CD4-positive, CD25-positive, alpha-beta regulatory T cell (primary cell): ENCODE results near the gene RTF2. TPM values are rescaled to one million over a fixed set of nuclear protein-coding genes. Genes with fewer than 3 reads are reported as not detected.
A peak's percentile ranks its signal among the peaks of the same experiment; 100 is the strongest.
"Not testable (repeated sequence)": the region's sequence is repeated elsewhere in the genome, so short reads cannot be mapped to it uniquely, and the experiment has no call there.

Experiments used
- ATAC-seq, 2 donors: fragments of 150-1000 bp; cut with Tn5 transposase; one replicate each; pipeline ENCODE4 v1.10.0; 2021; ENCODE audit warnings: low read depth in 2 of 2, moderate number of reproducible peaks in 2 of 2, moderate library complexity in 1 of 2
- DNase-seq, 3 donors: peaks; one replicate each; pipeline versions ENCODE4 v3.0.0 to v3.0.0-alpha.2; 2012 to 2022; ENCODE audit warnings: mixed read lengths in 1 of 3
- H3K27ac ChIP-seq: one replicate; pipeline ENCODE4 v1.7.0; 2013; ENCODE audit warnings: mild to moderate bottlenecking, low read length; ENCODE audit not compliant: insufficient read depth, poor library complexity, severe bottlenecking
- H3K27me3 ChIP-seq: one replicate; pipeline ENCODE4 v1.7.0; 2013; ENCODE audit warnings: low read length; ENCODE audit not compliant: control insufficient read depth, insufficient read depth
- H3K36me3 ChIP-seq: one replicate; pipeline ENCODE4 v1.7.0; 2013; ENCODE audit warnings: mild to moderate bottlenecking, low read length, moderate library complexity; ENCODE audit not compliant: control insufficient read depth, insufficient read depth
- H3K4me1 ChIP-seq: 2 replicates; pipeline ENCODE4 v1.7.0; 2013; ENCODE audit warnings: mild to moderate bottlenecking, low read length; ENCODE audit not compliant: insufficient read depth, control insufficient read depth, poor library complexity, severe bottlenecking
- H3K4me3 ChIP-seq: one replicate; pipeline ENCODE4 v1.7.0; 2013; ENCODE audit warnings: low read depth, mild to moderate bottlenecking, low read length, moderate library complexity
- H3K9me3 ChIP-seq, 2 experiments: 1 replicate in 1 of 2; 2 replicates in 1 of 2; pipeline ENCODE4 v1.7.0; 2013; ENCODE audit warnings: low read length in 2 of 2, mild to moderate bottlenecking in 1 of 2, moderate library complexity in 1 of 2; ENCODE audit not compliant: control insufficient read depth in 2 of 2
- H3K27ac Mint-ChIP-seq, 3 donors: one replicate each; pipeline ENCODE4 v1.8.0; 2020 to 2022; ENCODE audit warnings: mild to moderate bottlenecking in 3 of 3, mixed read lengths in 3 of 3, moderate library complexity in 2 of 3
- H3K27me3 Mint-ChIP-seq: one replicate; pipeline ENCODE4 v1.8.0; 2022; ENCODE audit warnings: mild to moderate bottlenecking, mixed read lengths
- H3K36me3 Mint-ChIP-seq: one replicate; pipeline ENCODE4 v1.8.0; 2020; ENCODE audit warnings: mixed read lengths
- H3K4me1 Mint-ChIP-seq, 4 donors: one replicate each; pipeline ENCODE4 v1.8.0; 2020 to 2022; ENCODE audit warnings: mixed read lengths in 4 of 4, mild to moderate bottlenecking in 1 of 4
- H3K4me3 Mint-ChIP-seq, 4 donors: one replicate each; pipeline ENCODE4 v1.8.0; 2020 to 2022; ENCODE audit warnings: mild to moderate bottlenecking in 4 of 4, mixed read lengths in 4 of 4, moderate library complexity in 3 of 4
- H3K9me3 Mint-ChIP-seq, 7 donors: one replicate each; pipeline ENCODE4 v1.8.0; 2020 to 2022; ENCODE audit warnings: mixed read lengths in 7 of 7, mild to moderate bottlenecking in 3 of 7, moderate library complexity in 2 of 7
- polyA plus RNA-seq, 4 donors: library from polyadenylated mRNA; unstranded; fragments of 300-500 nt; fragmentation: Illumina TruSeq; gene quantifications; one replicate each; pipeline ENCODE4 v1.2.3, GENCODE V29; 2021
- total RNA-seq: library from RNA; stranded (reverse); gene quantifications from one replicate; pipeline ENCODE4 v1.2.3, GENCODE V29; 2022

RTF2 gene
- total and polyA plus RNA-seq, 5 donors from 2014 or later, result 74.3 to 133 (median 121) TPM

GRCh38 chr20:56554869-56555268 lies 86.4 kb downstream of the RTF2 start:
- H3K27me3 ChIP-seq, result no peaks in the 10 kb centered on the region
- H3K36me3 ChIP-seq, result no peaks in the 10 kb centered on the region
- H3K4me3 Mint-ChIP-seq, result no peak overlapping the region
- no peaks in the 10 kb centered on the region for H3K4me1 ChIP-seq
- peak in 1 of 3 donors; percentile 50 for DNase-seq
- no peaks in the 10 kb centered on the region for H3K9me3 ChIP-seq
- no peak overlapping the region for H3K27ac ChIP-seq
- no peak overlapping the region for H3K4me3 ChIP-seq
- H3K36me3 Mint-ChIP-seq, result no peaks in the 10 kb centered on the region
- no peaks in the 10 kb centered on the region for H3K27me3 Mint-ChIP-seq
- no peaks in the 10 kb centered on the region for H3K9me3 Mint-ChIP-seq
- ATAC-seq, result no peak
- H3K27ac Mint-ChIP-seq, result no peak overlapping the region
- peaks cover 0 to 4% (median 0%) of the 10 kb centered on the region in 4 donors for H3K4me1 Mint-ChIP-seq

GRCh38 chr20:56558968-56559367 lies 90.5 kb downstream of the RTF2 start:
- no peaks in the 10 kb centered on the region for H3K9me3 Mint-ChIP-seq
- H3K4me1 ChIP-seq, result no peaks in the 10 kb centered on the region
- H3K36me3 Mint-ChIP-seq, result no peaks in the 10 kb centered on the region
- H3K4me3 ChIP-seq, result no peak overlapping the region
- ATAC-seq, result no peak
- H3K4me3 Mint-ChIP-seq, result no peak overlapping the region
- no peaks in the 10 kb centered on the region for H3K27me3 Mint-ChIP-seq
- no peak for DNase-seq
- H3K27me3 ChIP-seq, result no peaks in the 10 kb centered on the region
- no peaks in the 10 kb centered on the region for H3K36me3 ChIP-seq
- H3K27ac ChIP-seq, result no peak overlapping the region
- H3K27ac Mint-ChIP-seq, result no peak overlapping the region
- peaks cover 0 to 1% (median 0%) of the 10 kb centered on the region in 4 donors for H3K4me1 Mint-ChIP-seq
- H3K9me3 ChIP-seq, result no peaks in the 10 kb centered on the region

- H3K4me1 ChIP-seq, H3K4me3 Mint-ChIP-seq, H3K9me3 Mint-ChIP-seq, H3K36me3 Mint-ChIP-seq, H3K27ac Mint-ChIP-seq, H3K27ac ChIP-seq, DNase-seq, H3K9me3 ChIP-seq, H3K4me1 Mint-ChIP-seq, H3K27me3 ChIP-seq, H3K27me3 Mint-ChIP-seq, ATAC-seq, H3K36me3 ChIP-seq, H3K4me3 ChIP-seq: not testable (repeated sequence)
These were observed 96.1 kb downstream of the RTF2 start for GRCh38 chr20:56564526-56564925.

GRCh38 chr20:56565511-56565910 lies 97.1 kb downstream of the RTF2 start:
- no peak overlapping the region for H3K27ac ChIP-seq
- no peak for DNase-seq
- no peaks in the 10 kb centered on the region for H3K27me3 Mint-ChIP-seq
- no peaks in the 10 kb centered on the region for H3K9me3 Mint-ChIP-seq
- no peaks in the 10 kb centered on the region for H3K4me1 ChIP-seq
- H3K36me3 Mint-ChIP-seq, result no peaks in the 10 kb centered on the region
- H3K36me3 ChIP-seq, result no peaks in the 10 kb centered on the region
- H3K27me3 ChIP-seq, result no peaks in the 10 kb centered on the region
- no peaks in the 10 kb centered on the region for H3K4me1 Mint-ChIP-seq
- no peak overlapping the region for H3K27ac Mint-ChIP-seq
- no peak for ATAC-seq
- H3K4me3 Mint-ChIP-seq, result no peak overlapping the region
- H3K4me3 ChIP-seq, result no peak overlapping the region
- H3K9me3 ChIP-seq, result no peaks in the 10 kb centered on the region

GRCh38 chr20:56566621-56567020 lies 98.2 kb downstream of the RTF2 start:
- no peak overlapping the region for H3K4me3 ChIP-seq
- ATAC-seq, result no peak
- H3K36me3 Mint-ChIP-seq, result no peaks in the 10 kb centered on the region
- no peaks in the 10 kb centered on the region for H3K27me3 ChIP-seq
- no peak for DNase-seq
- H3K4me3 Mint-ChIP-seq, result no peak overlapping the region
- no peak overlapping the region for H3K27ac Mint-ChIP-seq
- no peak overlapping the region for H3K27ac ChIP-seq
- no peaks in the 10 kb centered on the region for H3K4me1 ChIP-seq
- H3K4me1 Mint-ChIP-seq, result no peaks in the 10 kb centered on the region
- no peaks in the 10 kb centered on the region for H3K27me3 Mint-ChIP-seq
- H3K36me3 ChIP-seq, result no peaks in the 10 kb centered on the region
- H3K9me3 ChIP-seq, result no peaks in the 10 kb centered on the region
- H3K9me3 Mint-ChIP-seq, result peaks cover 0 to 2% (median 0%) of the 10 kb centered on the region in 7 donors

Other genes starting within 250 kb of the RTF2 start
- not detected for gene MC3R, start 219.9 kb upstream of the RTF2 start, total RNA-seq
- not detected for gene MC3R, start 219.9 kb upstream of the RTF2 start, polyA plus RNA-seq
- 14.8 TPM for gene FAM210B, start 109.7 kb upstream of the RTF2 start, total RNA-seq
- 10 to 100 TPM; 33.0 to 40.3 (median 35.6) TPM for gene FAM210B, start 109.7 kb upstream of the RTF2 start, polyA plus RNA-seq
- 3.6 TPM for gene AURKA, start 76.4 kb upstream of the RTF2 start, total RNA-seq
- 1 to 10 TPM; 2.1 to 4.2 (median 3.5) TPM for gene AURKA, start 76.4 kb upstream of the RTF2 start, polyA plus RNA-seq
- gene CSTF1, start 76.0 kb upstream of the RTF2 start, total RNA-seq, result 24.5 TPM
- 10 to 100 TPM; 48.8 to 61.7 (median 56.4) TPM for gene CSTF1, start 76.0 kb upstream of the RTF2 start, polyA plus RNA-seq
- gene CASS4, start 56.4 kb upstream of the RTF2 start, total RNA-seq, result 9.8 TPM
- 1 to 10 TPM in 3 of 4 donors, under 1 TPM in 1; 0.96 to 4.0 (median 2.9) TPM for gene CASS4, start 56.4 kb upstream of the RTF2 start, polyA plus RNA-seq
- gene FAM209A, start 56.1 kb downstream of the RTF2 start, total RNA-seq, result 6.1 TPM
- gene FAM209A, start 56.1 kb downstream of the RTF2 start, polyA plus RNA-seq, result 1 to 10 TPM in 1 of 4 donors, under 1 TPM in 3; 0.43 to 1.1 (median 0.58) TPM
- gene FAM209B, start 64.6 kb downstream of the RTF2 start, total RNA-seq, result 1.3 TPM
- gene FAM209B, start 64.6 kb downstream of the RTF2 start, polyA plus RNA-seq, result under 1 TPM in 1 of 4 donors, not detected in 3; 0.96 TPM
- gene TFAP2C, start 160.7 kb downstream of the RTF2 start, total RNA-seq, result not detected
- gene TFAP2C, start 160.7 kb downstream of the RTF2 start, polyA plus RNA-seq, result not detected